IPS-NIHi7 (cell line): ENCODE results near the gene TTC27.
"Not testable (repeated sequence)": the region's sequence is repeated elsewhere in the genome, so short reads cannot be mapped to it uniquely, and the experiment has no call there.

Experiments
- DNase-seq: peaks from one replicate; pipeline ENCODE4 v3.0.0; 2012; ENCODE audit warnings: mixed read lengths; ENCODE audit errors: extremely low spot score

TTC27 gene

GRCh38 chr2:32627814-32628579 lies at the start of gene TTC27:
Gene TTC27 (plus strand): TSS chr2:32628050. CDS start chr2:32628293, 243 bp downstream.
- peak; percentile 97 for DNase-seq

- no peak for DNase-seq
Observed at GRCh38 chr2:32591669-32592463, 36.0 kb upstream of the TTC27 start.

- no peak for DNase-seq
Observed at GRCh38 chr2:32594573-32594972, 33.3 kb upstream of the TTC27 start.

- no peak for DNase-seq
Observed at GRCh38 chr2:32611366-32611765, 16.5 kb upstream of the TTC27 start.

GRCh38 chr2:32611771-32612170 lies 16.1 kb upstream of the TTC27 start:
- DNase-seq, result no peak

GRCh38 chr2:32614084-32614483 lies 13.8 kb upstream of the TTC27 start:
- DNase-seq, result no peak

GRCh38 chr2:32617599-32618189 lies 10.2 kb upstream of the TTC27 start:
- no peak for DNase-seq

- DNase-seq, result no peak
Observed at GRCh38 chr2:32622570-32623310, 5.1 kb upstream of the TTC27 start.

GRCh38 chr2:32623311-32623706 lies 4.5 kb upstream of the TTC27 start:
- no peak for DNase-seq

- no peak for DNase-seq
Observed at GRCh38 chr2:32624812-32625211, 3.0 kb upstream of the TTC27 start.

- DNase-seq, result peak; percentile 17
Observed at GRCh38 chr2:32626639-32627221, 1.1 kb upstream of the TTC27 start.

- peak; percentile 44 for DNase-seq
Observed at GRCh38 chr2:32627441-32627813, 423 bp upstream of the TTC27 start.

GRCh38 chr2:32632089-32632488 lies 4.2 kb downstream of the TTC27 start:
- DNase-seq, result no peak

GRCh38 chr2:32633040-32633439 lies 5.2 kb downstream of the TTC27 start:
- no peak for DNase-seq

GRCh38 chr2:32638548-32638947 lies 10.7 kb downstream of the TTC27 start:
- DNase-seq, result not testable (repeated sequence)

GRCh38 chr2:32641180-32641579 lies 13.3 kb downstream of the TTC27 start:
- no peak for DNase-seq

- DNase-seq, result no peak
Observed at GRCh38 chr2:32647180-32647651, 19.4 kb downstream of the TTC27 start.

- no peak for DNase-seq
Observed at GRCh38 chr2:32652555-32653209, 24.8 kb downstream of the TTC27 start.

GRCh38 chr2:32656069-32656468 lies 28.2 kb downstream of the TTC27 start:
- no peak for DNase-seq

- DNase-seq, result no peak
Observed at GRCh38 chr2:32663864-32664263, 36.0 kb downstream of the TTC27 start.

- DNase-seq, result no peak
Observed at GRCh38 chr2:32666704-32667103, 38.9 kb downstream of the TTC27 start.
